Vagina (tissue), 2 donors: ENCODE data around the gene USP43.

Source experiments
- CTCF ChIP-seq, 3 experiments: fragments of 450-650 bp in 2 of 3; fragments of 200-600 bp in 1 of 3; sonication (generic) in 1 of 3; IDR thresholded peaks; one replicate each; pipeline ENCODE4 v1.5.1; 2017 to 2019; ENCODE audit warnings: antibody characterized with exemption in 3 of 3, mild to moderate bottlenecking in 2 of 3, moderate library complexity in 2 of 3
- POLR2A ChIP-seq, 2 donors: fragments of 450-650 bp; IDR thresholded peaks; one replicate each; pipeline ENCODE4 v1.6.1; 2017; ENCODE audit warnings: antibody characterized with exemption in 2 of 2, mild to moderate bottlenecking in 2 of 2, moderate library complexity in 2 of 2
- POLR2AphosphoS5 ChIP-seq, 2 donors: sonication (generic); formaldehyde crosslinking; IDR thresholded peaks; one replicate each; pipeline ENCODE4 v1.9.0; 2017; ENCODE audit warnings: antibody characterized with exemption in 2 of 2, mild to moderate bottlenecking in 2 of 2, low read depth in 1 of 2; ENCODE audit not compliant: insufficient read depth in 1 of 2

- peak in 2 of 3 experiments; percentile 32 to 46 for TF ChIP-seq CTCF (IDR thresholded peaks at IDR 0.05)
- no peak for TF ChIP-seq POLR2A (IDR thresholded peaks at IDR 0.05)
- no peak for TF ChIP-seq POLR2AphosphoS5 (IDR thresholded peaks at IDR 0.05; ENCODE audit: insufficient read depth in 1 of 2, low read depth in 1 of 2)
These were observed 123.1 kb downstream of the USP43 start for GRCh38 chr17:9768381-9768934.
